Measurements from ENCODE around the gene CHN2.

Gene CHN2

GRCh38 chr7:29485339-29486190 lies 291.0 kb downstream of the CHN2 start:
- no peak overlapping the region for H3K4me3 Mint-ChIP-seq
- peak; percentile 40 for ATAC-seq

GRCh38 chr7:29486191-29486700 lies 291.7 kb downstream of the CHN2 start:
- Mint-ChIP-seq H3K4me1 (peaks cover 11% of the 10 kb centered on the region), H3K36me3 (no peaks in the 10 kb centered on the region), H3K9me3 (no peaks in the 10 kb centered on the region), H3K27ac (peak overlapping the region; percentile 24), H3K27me3 (peaks cover 30% of the 10 kb centered on the region), H3K4me3 (no peak overlapping the region)
- ATAC-seq: peak; percentile 32

More at GRCh38 chr7:29485339-29486190, 291.0 kb downstream of the CHN2 start:
- H3K27ac Mint-ChIP-seq: peak overlapping the region; percentile 24
- peaks cover 11% of the 10 kb centered on the region for H3K4me1 Mint-ChIP-seq
- peaks cover 30% of the 10 kb centered on the region for H3K27me3 Mint-ChIP-seq
- no peaks in the 10 kb centered on the region for H3K36me3 Mint-ChIP-seq
- H3K9me3 Mint-ChIP-seq: no peaks in the 10 kb centered on the region

- no peaks in the 10 kb centered on the region for H3K36me3 Mint-ChIP-seq
- H3K4me1 Mint-ChIP-seq: peaks cover 11% of the 10 kb centered on the region
- no peak for ATAC-seq
- no peak overlapping the region for H3K27ac Mint-ChIP-seq
- H3K9me3 Mint-ChIP-seq: no peaks in the 10 kb centered on the region
- H3K27me3 Mint-ChIP-seq: peaks cover 30% of the 10 kb centered on the region
- H3K4me3 Mint-ChIP-seq: no peak overlapping the region
Observed at GRCh38 chr7:29487424-29487823, 292.8 kb downstream of the CHN2 start.

GRCh38 chr7:29488203-29488970 lies 293.8 kb downstream of the CHN2 start:
- H3K9me3 Mint-ChIP-seq: no peaks in the 10 kb centered on the region
- H3K27ac Mint-ChIP-seq: no peak overlapping the region
- H3K27me3 Mint-ChIP-seq: peaks cover 30% of the 10 kb centered on the region
- peaks cover 11% of the 10 kb centered on the region for H3K4me1 Mint-ChIP-seq
- no peaks in the 10 kb centered on the region for H3K36me3 Mint-ChIP-seq
- no peak overlapping the region for H3K4me3 Mint-ChIP-seq
- no peak for ATAC-seq

GRCh38 chr7:29488977-29489376 lies 294.4 kb downstream of the CHN2 start:
- Mint-ChIP-seq H3K27me3 (peaks cover 30% of the 10 kb centered on the region), H3K9me3 (no peaks in the 10 kb centered on the region), H3K4me3 (no peak overlapping the region), H3K36me3 (no peaks in the 10 kb centered on the region), H3K4me1 (peaks cover 11% of the 10 kb centered on the region), H3K27ac (no peak overlapping the region)
- no peak for ATAC-seq

GRCh38 chr7:29490094-29490607 lies 295.6 kb downstream of the CHN2 start:
- H3K27ac Mint-ChIP-seq: no peak overlapping the region
- ATAC-seq: no peak
- no peaks in the 10 kb centered on the region for H3K9me3 Mint-ChIP-seq
- H3K4me3 Mint-ChIP-seq: no peak overlapping the region
- peaks cover 29% of the 10 kb centered on the region for H3K27me3 Mint-ChIP-seq
- H3K4me1 Mint-ChIP-seq: peaks cover 11% of the 10 kb centered on the region
- no peaks in the 10 kb centered on the region for H3K36me3 Mint-ChIP-seq

GRCh38 chr7:29494350-29494749 lies 299.8 kb downstream of the CHN2 start:
- H3K4me1 Mint-ChIP-seq: no peaks in the 10 kb centered on the region
- no peaks in the 10 kb centered on the region for H3K27me3 Mint-ChIP-seq
- ATAC-seq: no peak
- no peaks in the 10 kb centered on the region for H3K9me3 Mint-ChIP-seq
- no peak overlapping the region for H3K27ac Mint-ChIP-seq
- no peaks in the 10 kb centered on the region for H3K36me3 Mint-ChIP-seq
- no peak overlapping the region for H3K4me3 Mint-ChIP-seq

GRCh38 chr7:29495653-29496052 lies 301.1 kb downstream of the CHN2 start:
- H3K27me3 Mint-ChIP-seq: no peaks in the 10 kb centered on the region
- no peaks in the 10 kb centered on the region for H3K36me3 Mint-ChIP-seq
- H3K4me3 Mint-ChIP-seq: no peak overlapping the region
- H3K4me1 Mint-ChIP-seq: no peaks in the 10 kb centered on the region
- ATAC-seq: no peak
- no peak overlapping the region for H3K27ac Mint-ChIP-seq
- no peaks in the 10 kb centered on the region for H3K9me3 Mint-ChIP-seq

GRCh38 chr7:29496355-29497020 lies 301.9 kb downstream of the CHN2 start:
- Mint-ChIP-seq H3K4me3 (no peak overlapping the region), H3K27ac (no peak overlapping the region), H3K27me3 (no peaks in the 10 kb centered on the region), H3K36me3 (no peaks in the 10 kb centered on the region), H3K4me1 (no peaks in the 10 kb centered on the region), H3K9me3 (no peaks in the 10 kb centered on the region)
- no peak for ATAC-seq

- no peak overlapping the region for H3K27ac Mint-ChIP-seq
- no peak for ATAC-seq
- peaks cover 5% of the 10 kb centered on the region for H3K4me1 Mint-ChIP-seq
- no peaks in the 10 kb centered on the region for H3K9me3 Mint-ChIP-seq
- H3K36me3 Mint-ChIP-seq: no peaks in the 10 kb centered on the region
- no peaks in the 10 kb centered on the region for H3K27me3 Mint-ChIP-seq
- H3K4me3 Mint-ChIP-seq: no peak overlapping the region
Observed at GRCh38 chr7:29499932-29500331, 305.4 kb downstream of the CHN2 start.

GRCh38 chr7:29500719-29501118 lies 306.1 kb downstream of the CHN2 start:
- peaks cover 5% of the 10 kb centered on the region for H3K4me1 Mint-ChIP-seq
- no peak overlapping the region for H3K27ac Mint-ChIP-seq
- no peak overlapping the region for H3K4me3 Mint-ChIP-seq
- no peaks in the 10 kb centered on the region for H3K9me3 Mint-ChIP-seq
- H3K36me3 Mint-ChIP-seq: no peaks in the 10 kb centered on the region
- H3K27me3 Mint-ChIP-seq: no peaks in the 10 kb centered on the region
- ATAC-seq: no peak

- ATAC-seq: peak; percentile 49
- H3K9me3 Mint-ChIP-seq: no peaks in the 10 kb centered on the region
Observed at GRCh38 chr7:29502133-29502532, 307.6 kb downstream of the CHN2 start.

GRCh38 chr7:29505931-29506330 lies 311.4 kb downstream of the CHN2 start:
- no peak overlapping the region for H3K4me3 Mint-ChIP-seq
- no peak overlapping the region for H3K27ac Mint-ChIP-seq
- peaks cover 5% of the 10 kb centered on the region for H3K4me1 Mint-ChIP-seq
- H3K9me3 Mint-ChIP-seq: no peaks in the 10 kb centered on the region
- no peaks in the 10 kb centered on the region for H3K36me3 Mint-ChIP-seq
- ATAC-seq: no peak
- no peaks in the 10 kb centered on the region for H3K27me3 Mint-ChIP-seq

More at GRCh38 chr7:29502133-29502532, 307.6 kb downstream of the CHN2 start:
- no peaks in the 10 kb centered on the region for H3K36me3 Mint-ChIP-seq
- H3K27me3 Mint-ChIP-seq: no peaks in the 10 kb centered on the region
- H3K4me3 Mint-ChIP-seq: no peak overlapping the region
- peaks cover 5% of the 10 kb centered on the region for H3K4me1 Mint-ChIP-seq
- no peak overlapping the region for H3K27ac Mint-ChIP-seq

GRCh38 chr7:29508608-29509007 lies 314.0 kb downstream of the CHN2 start:
- Mint-ChIP-seq H3K36me3 (no peaks in the 10 kb centered on the region), H3K4me3 (no peak overlapping the region), H3K9me3 (no peaks in the 10 kb centered on the region), H3K27ac (no peak overlapping the region), H3K27me3 (no peaks in the 10 kb centered on the region), H3K4me1 (no peaks in the 10 kb centered on the region)
- ATAC-seq: no peak

GRCh38 chr7:29510028-29510427 lies 315.5 kb downstream of the CHN2 start:
- H3K4me3 Mint-ChIP-seq: no peak overlapping the region
- H3K36me3 Mint-ChIP-seq: no peaks in the 10 kb centered on the region
- H3K27me3 Mint-ChIP-seq: no peaks in the 10 kb centered on the region
- H3K4me1 Mint-ChIP-seq: no peaks in the 10 kb centered on the region
- no peak overlapping the region for H3K27ac Mint-ChIP-seq
- ATAC-seq: no peak
- H3K9me3 Mint-ChIP-seq: no peaks in the 10 kb centered on the region

Measured in stimulated activated memory B cell treated with anti-CD40 and anti-IgM and Interleukin-4, amounts not matched to agents 10 μg/mL and 1 μg/mL and 100 μg/mL, for 72 hours (primary cell).